HG02943 (cell line): ENCODE results near the gene ROBO3.

ENCODE experiments used
- ATAC-seq: cut with Tn5 transposase; IDR thresholded peaks from one replicate; pipeline ENCODE4 v1.9.1; 2021; ENCODE audit warnings: mild to moderate bottlenecking, low read depth, moderate library complexity; ENCODE audit not compliant: unreplicated experiment

The ROBO3 gene

DNA sequence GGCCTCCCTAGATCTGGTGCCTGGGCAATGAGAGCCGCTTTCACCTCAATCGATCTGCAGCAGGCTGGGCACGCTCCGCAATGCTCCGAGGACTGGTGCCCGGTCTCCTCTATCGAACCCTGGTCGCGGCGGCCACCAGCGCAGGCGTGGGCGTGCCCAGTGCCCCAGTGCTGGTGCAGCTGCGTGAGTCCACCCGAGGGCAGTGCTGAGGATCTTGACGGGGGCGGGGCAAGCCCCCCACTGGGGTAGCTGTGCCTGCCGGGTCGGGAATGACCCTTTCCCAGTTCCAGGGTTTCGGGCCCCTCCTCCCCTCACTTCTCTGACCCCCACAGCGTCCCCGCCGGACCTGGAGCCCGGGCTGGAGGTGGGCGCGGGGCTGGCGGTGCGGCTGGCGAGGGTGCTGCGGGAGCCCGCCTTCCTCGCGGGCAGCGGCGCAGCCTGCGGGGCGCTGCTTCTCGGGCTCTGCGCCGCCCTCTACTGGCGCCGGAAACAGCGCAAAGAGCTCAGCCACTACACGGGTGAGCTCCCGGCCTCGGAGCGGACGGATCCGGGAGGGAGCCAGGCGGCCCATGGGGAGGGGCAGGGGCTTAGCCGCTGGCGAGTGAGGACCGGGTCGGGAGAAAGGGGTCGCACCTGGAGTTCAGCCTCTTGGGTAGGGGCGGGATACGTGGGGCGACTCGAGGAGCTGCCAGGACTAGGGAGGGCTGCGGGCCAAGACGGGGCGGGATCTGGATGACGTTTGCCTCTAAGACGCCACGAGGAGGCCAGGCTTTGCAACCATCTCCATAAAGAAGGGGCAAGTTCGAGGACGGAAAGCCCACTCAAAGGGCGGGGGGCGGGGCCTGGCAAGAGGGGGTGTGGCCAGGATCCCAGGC lies 10.9 kb downstream of the ROBO3 start:
- peak; percentile 81 for ATAC-seq

DNA sequence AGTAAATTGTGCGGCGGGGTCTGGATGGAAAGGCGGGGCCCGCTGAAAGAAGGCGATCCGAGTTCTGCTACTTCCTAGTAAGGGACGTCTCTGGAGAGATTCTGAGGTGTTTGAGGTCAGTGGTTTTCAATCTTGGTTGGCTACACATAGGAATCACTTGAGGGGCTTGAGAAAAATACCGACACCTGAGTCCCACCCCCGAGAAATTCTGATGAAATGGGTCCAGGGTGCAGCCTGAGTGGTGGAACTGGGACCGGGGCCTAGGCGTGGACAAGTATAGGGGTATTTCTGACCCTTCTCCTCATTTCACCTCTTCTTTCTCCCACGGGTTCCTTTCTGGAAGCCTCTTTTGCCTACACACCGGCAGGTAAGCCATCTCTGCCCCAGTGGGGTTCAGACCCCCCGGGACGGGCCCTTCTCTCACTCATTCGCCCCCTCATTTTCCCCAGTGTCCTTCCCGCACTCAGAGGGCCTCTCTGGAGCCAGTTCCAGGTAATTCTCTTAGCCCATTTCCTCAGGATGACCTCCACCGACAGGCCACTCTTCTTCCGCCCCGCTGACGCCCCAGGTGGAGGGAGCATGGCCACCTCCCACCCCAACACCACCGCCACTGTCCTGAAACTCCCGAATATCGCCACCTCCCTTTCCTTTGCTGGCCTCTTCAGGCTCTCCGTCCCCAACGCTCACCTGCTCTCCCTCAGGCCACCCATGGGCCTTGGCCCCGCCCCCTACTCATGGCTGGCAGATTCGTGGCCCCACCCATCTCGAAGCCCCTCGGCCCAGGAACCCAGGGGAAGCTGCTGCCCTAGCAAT lies 11.8 kb downstream of the ROBO3 start:
- ATAC-seq = no peak

DNA sequence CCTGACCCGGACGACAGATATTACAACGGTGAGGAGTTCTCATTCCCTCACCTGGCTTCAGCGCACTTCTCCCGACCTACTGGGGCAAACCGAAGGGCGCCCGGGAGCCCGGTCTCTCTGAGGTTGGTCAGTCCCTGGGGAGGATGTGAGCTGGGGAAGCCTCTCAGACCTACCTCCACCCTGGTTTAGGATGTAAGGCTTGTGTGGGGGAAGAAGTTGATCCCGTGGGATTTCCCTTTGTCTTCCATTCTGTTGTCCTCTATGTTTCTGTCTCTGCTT lies 12.3 kb downstream of the ROBO3 start:
- no peak for ATAC-seq

DNA sequence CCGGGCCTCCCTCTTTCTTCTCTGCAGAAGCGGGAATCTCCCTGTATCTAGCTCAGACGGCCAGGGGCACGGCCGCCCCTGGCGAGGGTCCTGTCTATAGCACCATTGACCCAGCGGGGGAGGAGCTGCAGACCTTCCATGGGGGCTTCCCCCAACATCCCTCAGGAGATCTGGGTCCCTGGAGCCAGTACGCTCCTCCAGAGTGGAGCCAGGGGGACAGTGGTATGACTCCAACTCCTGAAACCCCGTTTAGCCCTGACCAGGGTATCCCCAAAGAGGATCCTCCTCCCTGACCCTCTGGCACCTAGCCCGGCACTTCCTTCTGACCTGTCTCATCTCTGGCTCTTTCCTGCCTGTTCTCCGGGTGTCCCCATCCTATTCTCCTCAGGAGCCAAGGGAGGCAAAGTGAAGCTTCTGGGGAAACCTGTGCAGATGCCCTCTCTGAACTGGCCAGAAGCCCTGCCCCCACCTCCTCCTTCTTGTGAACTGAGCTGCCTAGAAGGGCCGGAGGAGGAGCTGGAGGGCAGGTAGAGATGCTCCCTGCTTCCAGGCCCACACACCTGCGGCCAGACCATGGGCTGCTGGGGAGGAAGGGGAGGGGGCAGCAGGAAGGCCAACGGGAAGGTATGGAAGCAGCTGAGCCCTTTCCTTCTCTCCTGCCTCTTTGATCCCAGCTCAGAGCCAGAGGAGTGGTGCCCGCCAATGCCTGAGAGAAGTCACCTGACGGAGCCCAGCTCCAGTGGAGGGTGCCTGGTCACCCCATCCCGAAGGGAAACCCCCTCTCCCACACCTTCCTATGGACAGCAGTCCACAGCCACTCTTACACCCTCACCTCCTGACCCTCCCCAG lies 12.9 kb downstream of the ROBO3 start:
- no peak for ATAC-seq

DNA sequence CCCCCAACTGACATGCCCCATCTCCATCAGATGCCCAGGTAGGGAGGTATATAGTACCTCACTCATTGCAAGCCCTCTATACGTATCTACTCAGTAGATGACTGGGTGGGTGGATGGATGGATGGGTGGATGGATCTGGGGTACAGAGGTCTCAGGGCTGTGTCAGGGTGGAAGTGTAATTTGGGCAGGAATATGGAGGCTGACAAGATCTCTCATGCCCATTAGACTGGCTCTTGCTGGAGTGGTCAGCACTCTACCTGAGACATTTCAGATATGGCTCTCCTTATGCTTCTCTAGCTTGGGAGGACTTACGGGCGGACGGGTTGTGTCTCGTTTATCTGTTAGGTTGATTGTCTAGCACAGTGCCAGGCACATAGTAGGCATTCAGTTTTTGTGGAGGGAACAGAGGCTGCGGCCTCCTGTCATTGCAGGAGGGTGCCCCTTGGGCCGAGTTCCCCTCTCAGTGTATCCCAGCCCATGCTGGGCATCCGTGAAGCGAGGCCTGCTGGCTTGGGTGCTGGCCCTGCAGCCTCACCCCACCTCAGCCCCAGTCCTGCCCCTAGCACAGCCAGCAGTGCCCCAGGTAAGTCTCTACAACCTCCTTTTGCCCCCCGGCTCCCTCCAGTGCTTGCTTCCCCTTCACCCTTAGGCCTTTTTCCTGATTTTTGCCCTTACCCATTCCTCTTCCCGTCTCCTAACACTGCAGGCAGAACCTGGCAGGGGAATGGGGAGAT lies 13.7 kb downstream of the ROBO3 start:
- no peak for ATAC-seq

DNA sequence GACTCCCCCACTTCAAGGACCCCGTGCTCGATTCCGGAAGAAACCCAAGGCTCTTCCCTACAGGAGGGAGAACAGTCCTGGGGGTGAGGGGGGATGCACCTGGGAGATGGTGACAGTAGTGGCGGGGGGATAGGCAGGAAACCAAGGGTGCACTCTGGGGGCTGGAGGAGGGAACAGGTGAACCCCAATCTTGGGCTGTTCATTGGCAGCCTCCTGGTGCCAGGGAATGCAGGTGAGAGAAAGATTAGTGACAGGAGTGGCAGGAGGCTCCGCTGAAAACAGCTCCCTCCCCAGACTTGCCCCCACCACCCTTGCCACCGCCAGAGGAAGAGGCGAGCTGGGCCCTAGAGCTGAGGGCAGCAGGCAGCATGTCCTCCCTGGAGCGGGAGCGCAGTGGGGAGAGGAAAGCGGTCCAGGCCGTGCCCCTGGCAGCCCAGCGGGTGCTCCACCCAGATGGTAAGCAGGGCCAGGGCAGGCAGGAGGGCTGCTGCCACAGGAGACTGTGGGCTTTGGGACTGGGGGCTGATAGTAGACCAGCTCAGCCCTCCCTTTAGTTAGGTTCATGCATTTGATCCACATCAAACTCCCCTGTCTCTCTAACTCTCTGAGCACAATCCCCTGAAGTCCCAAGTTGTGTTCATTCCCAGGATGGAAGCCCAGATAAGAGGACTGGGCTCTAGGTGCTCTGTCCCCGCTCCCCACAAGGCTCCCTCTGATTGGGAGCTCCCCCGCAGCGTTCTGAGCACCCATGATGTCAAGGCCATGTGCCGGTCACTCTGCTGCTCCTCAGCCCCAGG lies 14.5 kb downstream of the ROBO3 start:
- no peak for ATAC-seq

DNA sequence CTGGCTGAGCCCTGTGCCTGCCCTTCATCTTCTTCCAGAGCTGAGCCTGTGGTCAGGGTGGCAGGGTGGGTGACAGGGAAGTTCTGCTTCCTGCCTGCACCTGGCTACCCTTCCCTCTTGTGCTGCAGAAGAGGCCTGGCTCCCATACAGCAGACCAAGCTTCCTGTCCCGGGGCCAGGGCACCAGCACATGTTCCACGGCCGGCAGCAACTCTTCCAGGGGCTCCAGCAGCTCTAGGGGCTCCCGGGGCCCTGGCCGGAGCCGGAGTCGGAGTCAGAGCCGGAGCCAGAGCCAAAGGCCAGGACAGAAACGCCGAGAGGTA lies 15.0 kb downstream of the ROBO3 start:
- ATAC-seq = no peak

DNA sequence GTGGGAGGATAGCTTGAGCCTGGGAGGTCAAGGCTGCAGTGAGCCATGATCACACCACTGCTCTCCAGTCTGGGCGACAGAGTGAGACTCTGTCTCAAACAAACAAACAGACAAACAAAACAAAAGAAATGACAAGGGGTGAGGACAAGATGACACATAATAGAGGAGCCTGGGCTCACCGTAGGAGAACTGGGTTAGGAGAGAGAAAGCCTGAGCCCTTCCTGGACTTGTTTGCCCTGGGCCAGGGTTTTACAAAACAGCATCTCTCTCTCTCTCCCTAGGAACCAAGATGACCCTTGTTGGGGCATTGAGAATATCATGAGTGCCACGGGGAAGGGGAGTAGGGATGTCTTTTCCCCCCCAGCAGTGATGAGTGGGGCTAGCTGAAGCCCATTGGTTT lies 15.7 kb downstream of the ROBO3 start:
- ATAC-seq = no peak

DNA sequence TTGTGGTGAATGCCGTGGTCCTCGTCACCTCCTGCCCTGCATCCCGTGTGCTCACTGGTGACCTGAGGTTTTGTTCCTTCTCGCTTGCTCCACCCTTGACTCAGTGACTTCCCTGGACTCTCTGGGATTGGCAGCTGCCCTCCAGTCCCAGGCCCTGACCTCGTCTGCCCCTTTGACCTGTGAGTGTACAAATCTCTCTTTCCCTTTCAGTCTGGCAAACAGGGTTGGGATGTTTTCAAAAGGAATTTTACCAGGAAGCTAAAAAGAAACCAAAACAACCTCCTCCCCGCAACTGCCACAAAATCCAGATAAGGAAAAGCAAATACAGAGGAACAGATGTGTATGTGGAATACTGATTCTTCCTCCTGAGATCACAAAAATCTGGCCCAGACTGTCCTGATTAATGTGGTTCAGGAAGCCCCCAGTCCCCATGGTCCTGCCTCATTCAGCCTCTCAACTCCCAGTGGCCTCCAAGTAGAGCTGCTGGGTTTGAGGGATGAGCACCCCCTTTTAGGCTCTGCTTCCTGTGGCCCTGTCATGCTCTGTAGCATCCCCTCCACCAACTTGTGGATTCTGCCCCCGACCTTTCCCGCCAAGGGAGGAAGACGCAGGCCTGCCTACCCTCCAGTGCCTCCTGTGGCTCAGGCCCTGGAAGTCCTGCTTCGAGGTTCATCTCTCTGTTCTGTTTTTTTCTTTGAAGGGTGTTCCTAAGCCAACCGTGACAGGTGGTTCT lies 17.3 kb downstream of the ROBO3 start:
- no peak for ATAC-seq

DNA sequence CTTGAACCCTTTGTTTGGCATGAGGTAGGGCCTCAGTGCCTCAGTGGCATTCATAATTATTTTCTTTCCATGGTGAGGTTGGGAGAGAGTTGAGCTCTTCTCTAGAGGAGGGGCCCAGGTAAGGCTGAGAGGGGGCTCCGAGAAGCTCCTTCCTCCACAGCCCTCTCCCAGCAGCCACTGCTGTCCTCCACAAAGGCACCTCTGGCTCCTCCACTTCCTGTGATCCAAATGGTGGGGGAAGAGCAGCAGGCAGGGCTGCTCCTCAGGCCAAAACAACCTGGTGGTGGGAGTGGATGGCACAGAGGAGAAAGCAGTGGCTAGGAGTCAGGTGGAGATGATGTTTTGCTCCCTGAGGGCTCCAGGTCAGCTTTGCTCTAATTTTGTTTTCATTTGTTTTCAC lies 19.1 kb downstream of the ROBO3 start:
- no peak for ATAC-seq

DNA sequence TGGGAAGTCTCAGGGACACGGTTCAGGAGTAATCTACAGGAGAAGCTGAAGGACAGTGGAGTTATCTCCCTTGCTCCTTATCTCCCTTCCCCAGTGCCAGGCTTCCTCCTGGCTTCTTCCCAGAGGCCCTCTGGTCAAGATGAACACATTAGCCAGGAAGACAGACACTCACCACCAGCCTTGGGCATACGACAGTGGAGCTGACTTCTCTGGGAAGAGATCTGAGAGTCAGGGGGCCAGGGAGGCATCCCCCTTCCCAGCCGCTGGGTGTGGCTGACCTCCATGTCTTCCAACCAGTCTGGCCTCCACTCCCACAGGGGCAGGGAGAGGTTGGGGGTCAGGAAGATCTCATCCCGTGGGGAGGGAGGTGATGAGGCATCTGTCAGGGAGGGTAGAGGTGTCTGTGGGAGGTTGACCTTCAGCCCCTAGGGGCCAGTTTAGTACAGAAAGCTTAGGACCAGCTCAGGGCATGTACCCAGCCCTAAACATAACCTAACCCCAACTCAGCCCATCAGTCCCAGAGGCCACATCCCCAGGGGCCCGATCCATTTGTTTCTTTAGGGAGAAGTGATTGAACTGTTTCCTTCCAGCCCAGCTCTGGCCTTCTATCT lies 19.7 kb downstream of the ROBO3 start:
- ATAC-seq = no peak

DNA sequence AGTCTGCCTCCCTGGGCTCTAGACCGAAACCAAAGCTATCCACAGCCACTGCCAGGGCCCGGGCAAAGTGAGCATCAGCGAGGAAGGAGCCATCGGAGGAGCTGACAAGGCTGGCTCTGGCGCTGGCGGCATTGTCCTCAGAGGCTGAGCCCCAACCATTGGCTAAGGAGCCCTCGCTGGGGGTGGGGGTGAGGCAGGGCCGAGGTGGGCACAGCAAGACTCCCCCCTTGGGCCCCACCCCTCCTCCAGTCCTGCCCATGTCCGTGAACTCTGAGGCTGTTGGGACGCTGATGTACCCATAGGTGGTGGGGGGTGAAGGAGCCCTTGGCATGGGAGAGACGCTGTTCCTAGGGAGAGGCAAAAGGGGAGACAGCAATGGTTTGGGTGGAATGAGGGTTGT lies 21.2 kb downstream of the ROBO3 start:
- ATAC-seq = no peak

DNA sequence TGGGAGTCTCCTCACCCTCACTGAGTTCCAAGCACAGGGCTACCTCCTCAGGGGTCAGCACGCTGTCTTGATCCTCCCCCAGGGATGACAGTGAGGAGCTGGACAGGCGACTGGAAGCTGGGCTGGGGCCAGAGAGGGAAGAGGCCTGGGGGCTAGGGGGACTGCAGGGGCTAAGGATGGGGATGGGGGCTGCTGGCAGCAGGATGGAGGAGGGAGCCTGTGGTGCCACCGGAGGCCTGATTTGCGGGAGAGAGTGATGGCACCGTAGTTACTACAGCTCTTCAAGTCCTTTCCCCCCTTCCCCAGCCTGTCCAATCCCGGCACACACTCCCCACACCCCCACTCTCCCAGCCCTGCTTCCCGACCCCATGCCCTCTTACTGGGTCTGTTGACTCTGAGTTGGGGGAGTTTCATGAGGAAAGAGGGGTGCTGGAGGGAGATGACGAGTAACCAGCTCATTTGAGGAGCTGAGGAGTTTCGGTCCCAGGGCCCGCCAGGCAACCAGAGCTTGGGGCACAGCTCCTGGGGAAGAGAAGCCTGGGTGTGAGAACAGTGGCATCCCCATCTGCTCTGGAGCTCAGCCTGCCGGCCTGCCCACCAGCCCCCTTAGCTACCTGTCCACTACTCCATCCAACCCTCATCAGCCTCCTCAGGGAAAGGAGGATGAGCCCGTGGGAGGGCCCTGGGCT lies 21.9 kb downstream of the ROBO3 start:
- ATAC-seq = no peak

DNA sequence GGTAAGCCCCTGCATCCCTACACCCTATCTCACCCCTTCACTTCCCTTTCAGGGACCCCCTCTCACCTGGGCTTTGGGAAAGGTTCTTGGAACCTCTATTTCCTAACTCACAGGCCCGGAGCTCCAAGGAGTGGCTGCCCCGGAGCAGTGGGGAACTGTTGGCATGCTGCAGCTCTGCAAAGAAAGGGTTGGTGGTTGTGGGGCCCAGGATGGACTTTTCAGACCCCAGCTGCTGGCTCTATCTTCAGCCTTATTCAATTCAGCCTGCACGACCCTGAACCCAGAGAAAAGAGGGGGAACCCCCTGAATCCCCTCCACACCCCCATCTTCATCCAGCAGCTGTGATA lies 22.4 kb downstream of the ROBO3 start:
- ATAC-seq = no peak

DNA sequence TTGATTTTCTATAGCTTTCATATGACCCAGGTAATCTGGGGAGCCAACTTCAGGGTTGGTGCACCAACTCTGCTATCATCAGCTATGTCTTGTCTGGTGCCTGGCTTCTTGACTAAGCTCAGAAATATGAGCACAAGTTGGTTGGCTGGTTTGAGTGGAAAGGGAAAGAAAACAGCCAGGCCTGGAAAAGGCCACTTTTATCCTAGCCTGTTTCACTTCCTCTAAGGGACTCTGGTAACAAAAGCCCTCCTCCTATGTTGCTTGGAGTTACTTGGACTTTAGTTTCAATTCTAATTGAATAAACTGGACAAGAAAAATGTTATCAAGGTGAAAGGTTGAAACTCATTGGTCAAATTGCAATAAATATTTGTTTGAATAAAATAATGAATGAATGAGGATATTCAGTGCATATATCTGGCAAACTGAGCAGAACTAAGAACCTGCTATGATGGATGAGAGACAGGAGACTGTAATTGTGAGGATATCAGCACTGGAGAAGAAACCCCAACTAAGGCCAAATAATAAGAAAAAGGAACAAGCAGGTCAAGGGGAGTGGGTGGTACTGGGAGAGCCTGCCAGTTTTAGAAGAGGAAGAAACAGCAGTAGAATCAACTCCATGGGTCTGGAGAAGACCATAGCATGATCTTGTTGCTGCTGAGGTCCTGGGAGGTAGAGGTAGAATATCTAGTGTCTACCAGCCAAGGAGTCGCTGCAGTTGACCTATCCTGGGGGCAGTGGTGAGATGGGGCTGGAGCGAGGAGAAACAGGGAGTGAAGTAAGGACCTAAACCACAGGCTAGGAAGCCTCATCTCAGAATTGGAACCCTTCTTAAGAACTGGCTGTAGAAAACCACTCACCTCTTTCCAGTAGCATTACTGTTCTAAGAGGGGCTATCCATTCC lies 24.2 kb downstream of the ROBO3 start:
- no peak for ATAC-seq

DNA sequence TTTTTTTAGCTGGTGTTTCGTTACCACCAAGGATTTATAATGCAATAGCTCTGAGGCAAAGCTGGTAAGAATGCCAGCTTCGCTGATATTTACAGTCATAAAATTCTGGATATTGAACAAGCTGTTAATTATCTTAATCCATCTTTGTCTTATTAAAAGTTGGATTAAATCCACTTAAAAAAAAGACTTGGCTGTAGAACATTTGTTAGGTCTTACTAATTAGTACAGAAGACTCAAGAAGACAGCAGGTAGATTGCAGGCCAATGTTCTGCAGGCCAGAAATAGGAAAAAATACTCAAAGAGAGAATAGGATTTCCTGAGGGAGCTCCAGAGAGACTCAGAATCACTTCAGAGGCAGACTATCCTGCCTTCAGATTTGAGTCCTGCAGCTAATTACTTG lies 24.9 kb downstream of the ROBO3 start:
- no peak for ATAC-seq

DNA sequence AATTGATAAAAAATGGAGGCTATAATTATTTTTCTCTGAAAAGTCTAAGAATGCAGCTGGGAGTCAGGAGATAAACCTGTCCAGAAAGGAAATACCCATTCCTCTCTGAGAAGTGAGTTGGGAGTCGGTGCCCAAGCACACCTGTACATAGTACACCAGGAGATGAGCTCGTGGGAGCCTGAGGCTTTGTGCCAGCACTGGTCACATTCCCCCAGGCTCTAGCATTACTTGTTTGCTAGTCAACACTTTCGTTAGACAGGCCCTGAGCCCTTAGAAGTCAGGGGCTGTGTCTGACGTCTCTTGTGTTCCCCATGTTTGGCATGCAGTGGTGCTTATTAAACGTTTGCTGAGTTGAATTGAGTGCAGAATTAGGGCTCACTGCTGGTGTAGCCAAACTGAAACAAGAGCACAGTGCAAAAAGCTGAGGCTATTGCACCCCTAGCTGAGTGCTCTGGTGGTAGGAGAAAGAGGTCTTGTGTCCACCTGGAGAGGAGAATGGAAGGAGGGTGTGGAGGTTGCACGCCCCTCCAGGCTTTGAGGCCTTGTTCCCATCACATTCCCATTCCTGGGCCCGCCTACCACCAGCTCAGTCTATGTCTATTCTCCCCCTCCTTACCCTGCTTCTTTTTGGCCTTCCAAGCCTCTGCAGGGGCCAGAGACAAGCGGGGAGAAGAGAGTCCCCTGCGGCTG lies 25.6 kb downstream of the ROBO3 start:
- ATAC-seq = no peak
